ENCODE measurements around the gene NPAP1.
"Not testable (repeated sequence)": the region's sequence is repeated elsewhere in the genome, so short reads cannot be mapped to it uniquely, and the experiment has no call there.

Gene NPAP1

DNA sequence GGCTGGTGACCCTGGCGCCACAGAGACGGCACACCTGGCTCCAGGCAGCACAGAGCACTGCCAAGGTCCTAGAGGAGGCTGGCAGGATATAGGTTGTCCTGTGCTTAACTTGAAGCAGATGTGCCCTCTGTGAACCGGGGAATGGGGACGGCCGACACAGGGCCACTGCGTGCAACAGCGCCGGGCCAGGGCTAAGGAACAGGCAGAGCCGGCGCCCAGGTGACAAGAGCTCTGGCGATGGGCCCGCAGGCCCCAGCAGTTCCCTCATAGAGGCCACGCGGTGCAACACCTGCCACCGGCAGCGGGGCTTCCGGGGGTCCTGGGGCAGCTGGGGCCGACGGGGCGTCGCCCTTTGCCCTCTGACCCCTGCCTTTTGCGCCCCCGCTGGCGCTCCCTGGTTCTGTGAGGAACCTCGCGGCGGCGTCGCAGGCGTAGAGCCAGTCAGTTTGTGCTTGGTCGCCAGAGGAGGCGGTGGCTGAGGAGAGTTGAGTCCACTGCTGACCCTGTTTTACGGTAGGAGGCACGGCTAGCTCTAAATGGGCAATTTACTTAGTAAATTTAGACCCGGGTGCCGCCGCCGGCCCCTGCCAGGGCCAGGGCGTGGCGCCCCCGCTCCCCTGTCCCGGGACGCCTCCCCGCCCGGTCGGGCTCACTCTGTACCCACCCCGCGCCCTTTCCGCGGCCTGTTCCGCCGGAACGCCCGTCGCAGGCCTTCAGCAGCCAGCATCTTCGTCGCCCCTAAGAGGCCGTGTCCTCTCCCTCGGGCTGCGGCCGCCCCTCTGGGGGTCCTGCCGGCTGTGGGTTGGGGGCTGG, at the start of gene NPAP1:
Gene NPAP1, plus strand, starts transcription at position 444 of the 813 bp plus-strand sequence. Its CDS starts 93 bp downstream, at position 537.
- DNase-seq (ENCODE audit: low read depth), result no peak

- DNase-seq (ENCODE audit: low read depth), result no peak
Observed at GRCh38 chr15:24627443-24627842, 48.1 kb upstream of the NPAP1 start.

- no peak for DNase-seq (ENCODE audit: low read depth)
Observed at GRCh38 chr15:24633082-24633481, 42.5 kb upstream of the NPAP1 start.

GRCh38 chr15:24639412-24639811, 36.2 kb upstream of the NPAP1 start:
- not testable (repeated sequence) for DNase-seq (ENCODE audit: low read depth)

DNA sequence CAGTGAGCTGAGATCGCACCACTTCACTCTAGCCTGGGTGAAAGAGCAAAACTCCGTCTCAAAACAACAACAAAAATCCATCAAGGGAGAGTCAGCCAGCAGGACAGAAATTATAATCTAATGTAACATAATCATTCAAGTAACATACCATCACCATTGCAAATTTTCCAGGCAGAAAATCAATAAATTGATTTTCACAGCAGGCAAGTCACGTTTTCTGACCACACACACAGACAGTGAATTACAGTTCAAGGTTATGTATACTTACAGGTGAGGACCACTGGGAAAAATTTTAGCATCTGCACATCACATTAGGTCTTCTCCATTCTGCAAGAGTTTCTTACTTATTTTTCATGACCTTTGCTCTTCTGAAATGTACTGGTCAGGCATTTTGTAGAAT, 29.9 kb upstream of the NPAP1 start:
- DNase-seq (ENCODE audit: low read depth), result no peak

- no peak for DNase-seq (ENCODE audit: low read depth)
Observed at GRCh38 chr15:24659622-24660021, 16.0 kb upstream of the NPAP1 start.

GRCh38 chr15:24662991-24663390, 12.6 kb upstream of the NPAP1 start:
- no peak for DNase-seq (ENCODE audit: low read depth)

DNA sequence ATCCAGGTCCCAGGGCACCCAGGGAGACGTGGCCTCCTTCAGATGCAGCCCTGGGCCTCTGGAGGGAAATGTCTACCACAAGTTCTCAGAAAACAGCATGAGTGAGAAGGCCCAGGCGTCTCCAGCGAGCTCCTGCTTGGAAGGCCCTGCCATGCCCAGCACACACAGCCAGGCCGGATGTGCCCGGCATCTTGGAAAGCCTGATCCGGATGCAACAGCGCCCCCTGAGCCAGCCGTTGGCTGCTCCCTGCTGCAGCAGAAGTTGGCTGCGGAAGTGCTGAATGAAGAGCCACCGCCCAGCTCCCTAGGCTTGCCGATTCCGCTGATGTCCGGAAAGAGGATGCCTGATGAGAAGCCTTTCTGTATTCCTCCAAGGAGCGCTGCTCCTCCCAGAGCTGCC, 856 bp downstream of the NPAP1 start:
- no peak for DNase-seq (ENCODE audit: low read depth)

- no peak for DNase-seq (ENCODE audit: low read depth)
Observed at GRCh38 chr15:24678485-24678884, 2.9 kb downstream of the NPAP1 start.

GRCh38 chr15:24682002-24682401, 6.4 kb downstream of the NPAP1 start:
- DNase-seq (ENCODE audit: low read depth), result no peak

- not testable (repeated sequence) for DNase-seq (ENCODE audit: low read depth)
Observed at GRCh38 chr15:24682905-24683304, 7.3 kb downstream of the NPAP1 start.

- DNase-seq (ENCODE audit: low read depth), result no peak
Observed at GRCh38 chr15:24683736-24684135, 8.2 kb downstream of the NPAP1 start.

DNA sequence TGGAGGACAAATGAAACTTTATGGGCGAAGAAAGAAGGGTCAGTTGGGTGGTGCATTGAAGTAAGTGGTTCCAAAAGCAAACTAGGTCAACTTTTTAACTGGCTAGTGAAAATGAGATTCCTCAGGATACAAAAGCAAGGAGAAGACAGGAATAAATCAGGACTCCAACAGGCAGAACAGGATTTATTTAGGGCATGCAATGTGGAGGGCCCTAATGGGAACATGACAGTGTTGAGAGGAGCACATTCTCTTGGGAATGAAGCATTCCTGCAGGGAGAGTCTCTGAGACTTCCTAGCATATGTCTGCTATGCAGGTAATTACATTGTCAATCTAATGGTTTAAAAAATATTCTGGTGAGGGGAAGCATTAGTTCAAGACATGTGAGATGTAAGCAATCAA, 8.7 kb downstream of the NPAP1 start:
- DNase-seq (ENCODE audit: low read depth), result no peak

DNA sequence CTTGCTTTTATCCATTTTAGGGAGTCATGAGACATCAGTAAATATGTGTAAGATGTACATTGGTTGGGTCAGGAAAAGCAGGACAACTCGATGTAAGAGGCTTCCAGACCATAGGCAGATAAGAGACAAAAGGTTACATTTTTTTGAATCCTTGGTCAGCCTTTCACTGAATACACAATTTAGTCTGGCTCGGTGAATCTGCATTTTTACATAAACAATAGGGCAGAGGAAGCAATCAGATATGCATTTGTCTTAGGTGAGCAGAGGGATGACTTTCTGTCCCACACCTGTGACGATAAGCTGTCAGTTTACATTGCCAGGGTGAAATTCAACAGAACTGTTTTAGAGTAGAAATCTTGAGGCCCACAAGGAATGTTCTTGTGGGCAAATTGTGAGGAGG, 20.6 kb downstream of the NPAP1 start:
- DNase-seq (ENCODE audit: low read depth), result no peak

GRCh38 chr15:24696842-24697241, 21.3 kb downstream of the NPAP1 start:
- no peak for DNase-seq (ENCODE audit: low read depth)

DNA sequence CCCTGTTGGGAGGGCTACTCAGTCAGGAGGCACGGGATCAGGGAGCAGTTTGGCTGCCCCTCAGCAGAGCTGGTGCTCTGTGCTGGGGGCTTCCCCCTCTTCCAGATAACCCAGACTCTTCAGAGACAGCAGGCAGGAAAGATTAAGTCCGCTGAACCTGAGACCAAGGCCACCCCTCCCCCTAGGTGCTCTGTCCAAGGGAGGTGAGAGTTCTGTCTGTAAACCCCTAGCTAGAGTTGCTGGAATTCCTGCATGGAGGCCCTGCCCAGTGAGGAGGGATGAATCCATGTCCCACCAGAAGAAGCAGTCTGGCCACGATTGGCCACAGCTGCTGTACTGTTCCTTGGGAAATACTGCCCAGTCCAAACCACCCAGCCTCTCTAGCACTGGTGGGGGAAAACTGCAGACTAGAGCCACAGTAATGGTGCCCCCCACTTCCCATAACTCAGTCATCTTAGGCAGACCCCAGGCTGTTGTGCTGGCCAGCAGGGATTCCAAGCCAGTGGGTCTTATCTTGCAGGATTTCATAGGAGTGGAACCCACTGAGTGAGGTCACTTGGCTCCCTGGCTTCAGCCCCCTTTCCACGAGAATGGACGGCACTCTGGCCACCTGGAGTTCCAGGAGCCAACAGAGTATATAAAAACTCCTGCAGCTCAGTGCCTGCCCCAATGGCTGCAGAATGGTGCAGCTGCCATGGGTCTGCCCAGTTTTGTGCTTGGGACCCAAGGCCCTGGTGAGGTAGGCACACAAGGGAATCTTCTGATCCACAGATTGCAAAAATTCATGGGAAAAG, 42.9 kb downstream of the NPAP1 start:
- no peak for DNase-seq (ENCODE audit: low read depth)

DNA sequence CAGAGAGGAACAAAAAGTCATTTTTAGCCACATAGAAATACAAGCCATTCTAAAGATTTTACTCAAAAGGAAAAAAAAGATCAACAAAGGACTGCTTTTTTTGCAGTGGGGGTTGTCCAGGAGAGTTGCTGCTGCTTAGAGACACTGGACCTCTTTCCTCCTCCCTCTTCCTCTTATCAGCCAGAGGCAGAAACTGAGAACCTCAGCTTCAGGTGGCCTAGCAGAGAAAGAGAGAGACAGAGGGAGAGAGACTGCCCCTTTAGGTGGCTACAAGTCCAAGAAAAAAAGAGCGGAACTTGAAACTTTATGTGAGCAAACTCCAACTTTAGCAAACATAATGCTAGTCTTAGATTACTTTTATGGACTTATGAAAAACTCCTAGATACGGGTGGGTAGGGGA, 54.2 kb downstream of the NPAP1 start:
- DNase-seq (ENCODE audit: low read depth), result no peak

Data from activated T-cell treated with anti-CD3 and anti-CD28 coated beads for 1 hour (primary cell).